B cell (primary cell): ENCODE data around the gene FAM107B.

Experiments
- CTCF ChIP-seq: fragments of 200-600 bp; IDR thresholded peaks from one replicate; pipeline ENCODE4 v1.8.0; 2022; ENCODE audit warnings: antibody characterized with exemption, mild to moderate bottlenecking
- EZH2 ChIP-seq: IDR thresholded peaks from 2 replicates; pipeline ENCODE4 v1.6.1; 2012; ENCODE audit warnings: borderline replicate concordance, low read depth, mild to moderate bottlenecking, moderate library complexity, low read length; ENCODE audit not compliant: insufficient read depth, poor library complexity, severe bottlenecking

GRCh38 chr10:14527134-14527844, 247.4 kb downstream of the FAM107B start:
- no peak for TF ChIP-seq CTCF
- TF ChIP-seq EZH2 = no peak
